ENCODE data around the gene SEBOX. TPM values are rescaled to one million over a fixed set of nuclear protein-coding genes. Genes with fewer than 3 reads are reported as not detected.

Gene SEBOX
- total RNA-seq, 1 donor from 2014 or later, result not detected

DNA sequence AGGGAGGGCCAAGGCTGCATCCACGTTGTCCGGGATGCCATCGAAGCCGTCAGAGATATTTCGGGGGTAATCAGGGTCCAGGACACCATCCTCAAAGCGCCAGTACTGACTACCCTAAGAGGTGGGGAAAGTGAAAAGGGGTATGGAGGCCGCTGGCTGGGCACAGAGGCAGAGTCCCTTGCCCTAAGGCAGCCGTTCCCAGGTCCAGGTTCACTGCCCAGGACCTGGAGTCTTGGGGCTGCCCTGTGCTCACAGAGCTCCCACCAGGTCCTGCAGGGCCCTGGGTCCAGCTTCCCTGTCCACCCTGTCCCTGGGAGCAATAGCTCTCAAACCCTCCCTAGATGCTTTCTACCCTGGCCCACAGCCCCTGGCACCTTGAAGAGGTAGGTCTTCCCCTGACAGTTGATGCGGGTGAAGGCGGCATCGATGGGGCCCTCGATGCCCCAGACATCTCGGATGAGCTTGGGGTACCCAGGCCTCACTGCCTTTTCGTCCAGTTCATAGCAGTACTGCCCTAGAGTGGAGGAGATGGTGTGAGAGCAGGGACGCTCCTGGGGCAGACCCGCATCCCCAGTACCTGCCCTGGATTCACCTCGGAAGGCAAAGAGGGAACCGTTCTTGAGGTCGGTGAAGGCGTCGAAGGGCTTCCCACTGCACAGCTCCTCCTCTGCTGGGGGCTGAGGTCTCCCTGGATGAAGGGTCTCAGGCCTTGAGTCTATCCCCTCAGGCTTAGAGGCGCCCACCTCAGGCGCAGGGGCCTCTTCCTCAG, 4.1 kb upstream of the SEBOX start:
- Mint-ChIP-seq H3K36me3 (ENCODE audit: low read depth) (no peaks in the 10 kb centered on the region), H3K4me3 (ENCODE audit: unreplicated experiment) (no peak overlapping the region), H3K4me1 (ENCODE audit: low read depth) (peaks cover 33% of the 10 kb centered on the region), H3K27ac (ENCODE audit: unreplicated experiment) (no peak overlapping the region), H3K27me3 (ENCODE audit: low read depth) (no peaks in the 10 kb centered on the region), H3K9me3 (ENCODE audit: low read depth) (no peaks in the 10 kb centered on the region)
- DNase-seq (ENCODE audit: low spot score), result no peak
- TF ChIP-seq, protein P1, sequence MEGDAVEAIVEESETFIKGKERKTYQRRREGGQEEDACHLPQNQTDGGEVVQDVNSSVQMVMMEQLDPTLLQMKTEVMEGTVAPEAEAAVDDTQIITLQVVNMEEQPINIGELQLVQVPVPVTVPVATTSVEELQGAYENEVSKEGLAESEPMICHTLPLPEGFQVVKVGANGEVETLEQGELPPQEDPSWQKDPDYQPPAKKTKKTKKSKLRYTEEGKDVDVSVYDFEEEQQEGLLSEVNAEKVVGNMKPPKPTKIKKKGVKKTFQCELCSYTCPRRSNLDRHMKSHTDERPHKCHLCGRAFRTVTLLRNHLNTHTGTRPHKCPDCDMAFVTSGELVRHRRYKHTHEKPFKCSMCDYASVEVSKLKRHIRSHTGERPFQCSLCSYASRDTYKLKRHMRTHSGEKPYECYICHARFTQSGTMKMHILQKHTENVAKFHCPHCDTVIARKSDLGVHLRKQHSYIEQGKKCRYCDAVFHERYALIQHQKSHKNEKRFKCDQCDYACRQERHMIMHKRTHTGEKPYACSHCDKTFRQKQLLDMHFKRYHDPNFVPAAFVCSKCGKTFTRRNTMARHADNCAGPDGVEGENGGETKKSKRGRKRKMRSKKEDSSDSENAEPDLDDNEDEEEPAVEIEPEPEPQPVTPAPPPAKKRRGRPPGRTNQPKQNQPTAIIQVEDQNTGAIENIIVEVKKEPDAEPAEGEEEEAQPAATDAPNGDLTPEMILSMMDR (IDR thresholded peaks at IDR 0.05), result no peak

DNA sequence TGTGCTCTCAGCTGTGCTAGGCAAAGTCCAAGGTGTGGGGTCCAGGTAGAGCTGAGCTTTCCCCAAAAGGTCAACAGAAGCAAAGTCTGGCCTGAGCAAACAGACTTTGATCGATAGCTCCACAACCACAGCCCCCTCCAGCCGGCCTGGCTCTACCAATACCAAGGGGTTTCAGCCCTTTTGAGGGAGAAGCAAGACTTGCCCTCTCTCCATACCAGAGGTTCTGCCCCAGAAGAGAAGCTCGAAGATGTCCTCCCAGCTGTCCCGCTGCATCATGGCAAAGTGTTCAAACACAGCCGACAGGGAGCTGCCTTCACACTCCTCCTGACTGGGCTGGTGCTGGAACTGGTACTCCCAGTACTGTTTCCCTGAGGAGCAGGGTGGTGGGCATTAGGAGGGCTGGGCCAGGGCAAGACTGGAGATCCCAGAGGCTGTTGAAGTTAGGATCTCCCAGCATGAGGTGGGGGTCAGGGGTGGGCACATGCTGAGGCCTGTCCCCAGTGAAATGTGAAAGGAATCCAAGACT, 3.4 kb upstream of the SEBOX start:
- H3K4me3 Mint-ChIP-seq (ENCODE audit: unreplicated experiment), result no peak overlapping the region
- DNase-seq (ENCODE audit: low spot score), result peak; percentile 68
- H3K36me3 Mint-ChIP-seq (ENCODE audit: low read depth), result no peaks in the 10 kb centered on the region
- H3K4me1 Mint-ChIP-seq (ENCODE audit: low read depth), result peaks cover 27% of the 10 kb centered on the region
- no peaks in the 10 kb centered on the region for H3K27me3 Mint-ChIP-seq (ENCODE audit: low read depth)
- H3K9me3 Mint-ChIP-seq (ENCODE audit: low read depth), result no peaks in the 10 kb centered on the region
- no peak overlapping the region for H3K27ac Mint-ChIP-seq (ENCODE audit: unreplicated experiment)
- TF ChIP-seq, protein P1 (IDR thresholded peaks at IDR 0.05), result no peak

DNA sequence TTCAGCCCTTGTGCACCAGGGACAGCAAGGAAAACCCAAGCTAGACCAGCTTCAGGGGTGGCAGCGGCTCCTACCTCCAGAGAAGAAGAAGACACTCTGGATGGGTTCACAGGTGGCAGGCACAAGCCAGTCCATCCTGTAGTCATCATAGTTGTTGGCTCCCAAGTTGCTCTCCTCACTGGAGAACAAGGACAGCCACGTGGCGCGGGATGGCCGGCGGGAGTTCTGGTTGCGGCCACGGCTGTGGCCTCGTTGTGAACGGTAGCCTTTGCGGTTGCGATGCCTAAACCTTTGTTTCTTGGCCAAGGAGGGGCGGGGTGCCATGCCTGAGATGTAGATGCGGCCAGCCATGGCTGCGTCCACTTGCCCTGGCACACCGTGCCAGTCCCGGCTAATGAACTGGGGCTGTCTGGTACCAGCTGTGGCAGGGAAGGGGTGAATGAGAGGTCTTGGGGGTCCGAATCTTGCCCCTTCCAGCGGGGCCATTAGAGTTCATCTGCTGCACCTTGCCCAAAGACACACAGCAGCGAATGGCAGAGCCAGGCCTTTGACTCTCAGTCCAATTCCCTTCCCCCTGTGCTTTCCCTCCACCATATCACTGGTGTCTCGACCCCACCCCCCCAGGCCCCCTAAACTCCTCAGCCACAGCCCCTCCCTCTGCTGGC, 2.8 kb upstream of the SEBOX start:
- Mint-ChIP-seq H3K36me3 (ENCODE audit: low read depth) (no peaks in the 10 kb centered on the region), H3K9me3 (ENCODE audit: low read depth) (no peaks in the 10 kb centered on the region), H3K4me3 (ENCODE audit: unreplicated experiment) (no peak overlapping the region), H3K4me1 (ENCODE audit: low read depth) (peaks cover 21% of the 10 kb centered on the region), H3K27me3 (ENCODE audit: low read depth) (no peaks in the 10 kb centered on the region), H3K27ac (ENCODE audit: unreplicated experiment) (no peak overlapping the region)
- TF ChIP-seq, protein P1 (IDR thresholded peaks at IDR 0.05), result no peak
- peak; percentile 81 for DNase-seq (ENCODE audit: low spot score)

DNA sequence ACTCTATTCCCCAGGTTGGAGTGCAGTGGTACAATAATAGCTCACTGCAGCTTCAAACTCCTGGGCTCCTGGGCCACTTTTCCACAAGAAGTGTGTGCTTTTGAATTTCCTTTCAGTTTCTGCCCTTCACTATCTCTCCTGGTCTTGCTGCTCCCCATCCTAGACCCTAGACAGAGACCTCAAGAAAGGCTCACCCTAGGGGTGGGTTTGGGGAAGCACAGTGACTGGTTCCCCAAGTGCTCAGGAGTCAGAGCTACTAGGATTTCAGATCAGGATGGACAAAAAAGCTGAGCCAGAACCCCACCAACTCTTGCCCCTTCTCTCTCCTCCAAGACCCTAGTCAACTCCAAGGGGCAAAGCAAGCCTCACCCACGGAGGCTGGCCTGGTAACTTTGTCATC, 1.6 kb upstream of the SEBOX start:
- TF ChIP-seq, protein P1 (IDR thresholded peaks at IDR 0.05), result peak; percentile 16
- Mint-ChIP-seq H3K36me3 (ENCODE audit: low read depth) (no peaks in the 10 kb centered on the region), H3K4me3 (ENCODE audit: unreplicated experiment) (no peak overlapping the region), H3K4me1 (ENCODE audit: low read depth) (peaks cover 16% of the 10 kb centered on the region), H3K27ac (ENCODE audit: unreplicated experiment) (no peak overlapping the region), H3K27me3 (ENCODE audit: low read depth) (no peaks in the 10 kb centered on the region), H3K9me3 (ENCODE audit: low read depth) (no peaks in the 10 kb centered on the region)
- peak; percentile 35 for DNase-seq (ENCODE audit: low spot score)

DNA sequence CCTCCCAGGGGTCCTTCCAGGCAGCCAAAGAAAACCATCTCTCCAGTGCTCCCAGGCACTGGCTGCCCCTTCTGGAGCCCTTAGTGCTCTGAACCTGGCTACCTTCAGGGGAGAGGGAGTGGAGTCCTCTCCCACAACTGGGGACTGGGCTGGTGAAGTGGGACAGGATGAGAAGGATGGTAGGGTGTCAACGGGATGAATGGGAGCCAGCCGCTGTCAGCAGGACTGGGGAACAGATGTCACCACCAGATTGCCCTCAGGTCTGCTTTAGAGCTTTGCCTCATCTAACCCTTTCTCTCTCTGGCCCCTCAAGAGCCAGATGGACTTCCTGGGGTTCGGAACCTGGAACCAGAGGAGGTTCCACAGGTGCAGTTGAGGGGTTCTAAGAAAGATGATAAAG, 488 bp upstream of the SEBOX start:
- Mint-ChIP-seq H3K27ac (ENCODE audit: unreplicated experiment) (no peak overlapping the region), H3K4me3 (ENCODE audit: unreplicated experiment) (no peak overlapping the region), H3K36me3 (ENCODE audit: low read depth) (peaks cover 6% of the 10 kb centered on the region), H3K27me3 (ENCODE audit: low read depth) (no peaks in the 10 kb centered on the region), H3K9me3 (ENCODE audit: low read depth) (no peaks in the 10 kb centered on the region), H3K4me1 (ENCODE audit: low read depth) (peaks cover 8% of the 10 kb centered on the region)
- peak; percentile 44 for DNase-seq (ENCODE audit: low spot score)
- TF ChIP-seq, protein P1 (IDR thresholded peaks at IDR 0.05), result no peak

All from chondrocyte (in vitro differentiated cells).